Muscle layer of duodenum (tissue), 2 donors: Measurements from ENCODE around the gene PTMS.

Source experiments
- H3K27ac ChIP-seq: one replicate; pipeline ENCODE4 v1.7.0; 2013; ENCODE audit warnings: mild to moderate bottlenecking, low read length
- H3K27me3 ChIP-seq: one replicate; pipeline ENCODE4 v1.7.0; 2013; ENCODE audit warnings: low read depth, mild to moderate bottlenecking, control low read depth, low read length
- H3K36me3 ChIP-seq, 2 donors: one replicate each; pipeline ENCODE4 v1.7.0; 2013; ENCODE audit warnings: low read length in 2 of 2, control low read depth in 1 of 2, mild to moderate bottlenecking in 1 of 2; ENCODE audit not compliant: insufficient read depth in 2 of 2, control insufficient read depth in 1 of 2
- H3K4me1 ChIP-seq, 2 donors: one replicate each; pipeline ENCODE4 v1.7.0; 2013; ENCODE audit warnings: low read length in 2 of 2, mild to moderate bottlenecking in 2 of 2, control low read depth in 1 of 2, moderate library complexity in 1 of 2; ENCODE audit not compliant: insufficient read depth in 2 of 2, control insufficient read depth in 1 of 2
- H3K4me3 ChIP-seq, 2 donors: one replicate each; pipeline ENCODE4 v1.7.0; 2013; ENCODE audit warnings: low read length in 2 of 2, low read depth in 1 of 2, mild to moderate bottlenecking in 1 of 2
- H3K9me3 ChIP-seq, 2 donors: one replicate each; pipeline ENCODE4 v1.7.0; 2013; ENCODE audit warnings: low read length in 2 of 2, control low read depth in 1 of 2, mild to moderate bottlenecking in 1 of 2; ENCODE audit not compliant: control insufficient read depth in 1 of 2
- donor health status: healthy.

Gene PTMS

GRCh38 chr12:6773590-6774351, 7.6 kb downstream of the PTMS start:
- Histone ChIP-seq H3K27ac (no peak overlapping the region), H3K36me3 (peaks cover 4 to 19% of the 10 kb centered on the region in 2 donors), H3K27me3 (no peaks in the 10 kb centered on the region), H3K9me3 (no peaks in the 10 kb centered on the region), H3K4me3 (peak overlapping the region in 1 of 2 donors; percentile 55), H3K4me1 (peaks cover 11 to 49% of the 10 kb centered on the region in 2 donors)

GRCh38 chr12:6774499-6775062, 8.4 kb downstream of the PTMS start:
- no peak overlapping the region for H3K4me3 ChIP-seq
- H3K4me1 ChIP-seq: peaks cover 11 to 48% of the 10 kb centered on the region in 2 donors
- H3K27me3 ChIP-seq: no peaks in the 10 kb centered on the region
- peaks cover 4 to 18% of the 10 kb centered on the region in 2 donors for H3K36me3 ChIP-seq
- H3K9me3 ChIP-seq: no peaks in the 10 kb centered on the region
- peak overlapping the region; percentile 16 for H3K27ac ChIP-seq

GRCh38 chr12:6775185-6776174, 9.3 kb downstream of the PTMS start:
- H3K9me3 ChIP-seq: no peaks in the 10 kb centered on the region
- peaks cover 11 to 39% of the 10 kb centered on the region in 2 donors for H3K4me1 ChIP-seq
- no peak overlapping the region for H3K4me3 ChIP-seq
- peaks cover 4 to 9% of the 10 kb centered on the region in 2 donors for H3K36me3 ChIP-seq
- no peaks in the 10 kb centered on the region for H3K27me3 ChIP-seq
- H3K27ac ChIP-seq: peak overlapping the region; percentile 16

- peaks cover 3 to 23% of the 10 kb centered on the region in 2 donors for H3K4me1 ChIP-seq
- H3K9me3 ChIP-seq: no peaks in the 10 kb centered on the region
- H3K36me3 ChIP-seq: no peaks in the 10 kb centered on the region
- no peaks in the 10 kb centered on the region for H3K27me3 ChIP-seq
- no peak overlapping the region for H3K4me3 ChIP-seq
- no peak overlapping the region for H3K27ac ChIP-seq
Measured at GRCh38 chr12:6777386-6777785, 11.2 kb downstream of the PTMS start.

- no peaks in the 10 kb centered on the region for H3K36me3 ChIP-seq
- peaks cover 3 to 23% of the 10 kb centered on the region in 2 donors for H3K4me1 ChIP-seq
- H3K9me3 ChIP-seq: no peaks in the 10 kb centered on the region
- no peaks in the 10 kb centered on the region for H3K27me3 ChIP-seq
- H3K27ac ChIP-seq: peak overlapping the region; percentile 45
- peak overlapping the region; percentile 55 to 68 for H3K4me3 ChIP-seq
Measured at GRCh38 chr12:6778217-6778573, 12.0 kb downstream of the PTMS start.

GRCh38 chr12:6778574-6779550, 12.7 kb downstream of the PTMS start:
- Histone ChIP-seq H3K9me3 (no peaks in the 10 kb centered on the region), H3K27ac (peak overlapping the region; percentile 45), H3K27me3 (no peaks in the 10 kb centered on the region), H3K4me1 (peaks cover 3 to 23% of the 10 kb centered on the region in 2 donors), H3K4me3 (peak overlapping the region; percentile 55 to 68), H3K36me3 (no peaks in the 10 kb centered on the region)

GRCh38 chr12:6779708-6780432, 13.7 kb downstream of the PTMS start:
- peaks cover 3 to 23% of the 10 kb centered on the region in 2 donors for H3K4me1 ChIP-seq
- no peak overlapping the region for H3K4me3 ChIP-seq
- no peaks in the 10 kb centered on the region for H3K9me3 ChIP-seq
- no peaks in the 10 kb centered on the region for H3K27me3 ChIP-seq
- no peak overlapping the region for H3K27ac ChIP-seq
- H3K36me3 ChIP-seq: no peaks in the 10 kb centered on the region

GRCh38 chr12:6780573-6780972, 14.4 kb downstream of the PTMS start:
- Histone ChIP-seq H3K4me1 (peaks cover 3 to 23% of the 10 kb centered on the region in 2 donors), H3K36me3 (no peaks in the 10 kb centered on the region), H3K9me3 (no peaks in the 10 kb centered on the region), H3K27me3 (no peaks in the 10 kb centered on the region), H3K27ac (no peak overlapping the region), H3K4me3 (no peak overlapping the region)

- Histone ChIP-seq H3K4me3 (no peak overlapping the region), H3K27me3 (no peaks in the 10 kb centered on the region), H3K9me3 (no peaks in the 10 kb centered on the region), H3K4me1 (peaks cover 3 to 23% of the 10 kb centered on the region in 2 donors), H3K36me3 (no peaks in the 10 kb centered on the region), H3K27ac (no peak overlapping the region)
Measured at GRCh38 chr12:6782119-6782518, 16.0 kb downstream of the PTMS start.
